Peyer's patch (tissue), 4 donors: ENCODE measurements around the gene RABAC1.

ENCODE experiments used
- CTCF ChIP-seq, 6 experiments: fragments of 450-650 bp in 4 of 6; fragments of 200-600 bp in 2 of 6; sonication (generic) in 1 of 6; IDR thresholded peaks; one replicate each; pipeline ENCODE4 v1.5.1; 2017 to 2019; ENCODE audit warnings: antibody characterized with exemption in 6 of 6, mild to moderate bottlenecking in 3 of 6, moderate library complexity in 1 of 6
- POLR2A ChIP-seq, 2 donors: fragments of 450-650 bp; IDR thresholded peaks; one replicate each; pipeline ENCODE4 v1.5.1; 2017; ENCODE audit warnings: antibody characterized with exemption in 2 of 2, mild to moderate bottlenecking in 2 of 2, moderate library complexity in 2 of 2

- TF ChIP-seq CTCF (IDR thresholded peaks at IDR 0.05) = peak; percentile 7 to 48 (median 38)
- no peak for TF ChIP-seq POLR2A (IDR thresholded peaks at IDR 0.05)
Measured at GRCh38 chr19:41998246-41999020, 39.3 kb upstream of the RABAC1 start.
